GM19324 (cell line): ENCODE measurements around the gene TRIM74.
"Not testable (repeated sequence)": the region's sequence is repeated elsewhere in the genome, so short reads cannot be mapped to it uniquely, and the experiment has no call there.

Experiments
- ATAC-seq: cut with Tn5 transposase; IDR thresholded peaks from one replicate; pipeline ENCODE4 v1.9.1; 2021; ENCODE audit warnings: mild to moderate bottlenecking, moderate library complexity; ENCODE audit not compliant: unreplicated experiment, low FRiP score

The TRIM74 gene

GRCh38 chr7:72968980-72969516 lies at the start of gene TRIM74:
Gene TRIM74 (minus strand): TSS chr7:72969466. CDS start chr7:72966157, 3,309 bp downstream.
- not testable (repeated sequence) for ATAC-seq

- ATAC-seq = not testable (repeated sequence)
Measured at GRCh38 chr7:73006491-73006890, 37.2 kb upstream of the TRIM74 start.

- ATAC-seq = peak; percentile 91
Measured at GRCh38 chr7:73005693-73006447, 36.6 kb upstream of the TRIM74 start.

GRCh38 chr7:73005356-73005692 lies 36.1 kb upstream of the TRIM74 start:
- peak; percentile 92 for ATAC-seq

- ATAC-seq = not testable (repeated sequence)
Measured at GRCh38 chr7:72997887-72998468, 28.7 kb upstream of the TRIM74 start.

GRCh38 chr7:72997447-72997846 lies 28.2 kb upstream of the TRIM74 start:
- ATAC-seq = not testable (repeated sequence)

GRCh38 chr7:72995484-72995883 lies 26.2 kb upstream of the TRIM74 start:
- not testable (repeated sequence) for ATAC-seq

- ATAC-seq = not testable (repeated sequence)
Measured at GRCh38 chr7:72990146-72990913, 21.1 kb upstream of the TRIM74 start.

- ATAC-seq = not testable (repeated sequence)
Measured at GRCh38 chr7:72982084-72982483, 12.8 kb upstream of the TRIM74 start.

GRCh38 chr7:72980382-72980781 lies 11.1 kb upstream of the TRIM74 start:
- ATAC-seq = not testable (repeated sequence)

- ATAC-seq = not testable (repeated sequence)
Measured at GRCh38 chr7:72976434-72976833, 7.2 kb upstream of the TRIM74 start.

- not testable (repeated sequence) for ATAC-seq
Measured at GRCh38 chr7:72975656-72976286, 6.5 kb upstream of the TRIM74 start.

- not testable (repeated sequence) for ATAC-seq
Measured at GRCh38 chr7:72974781-72975180, 5.5 kb upstream of the TRIM74 start.

GRCh38 chr7:72971505-72971904 lies 2.2 kb upstream of the TRIM74 start:
- not testable (repeated sequence) for ATAC-seq

GRCh38 chr7:72969688-72970087 lies 422 bp upstream of the TRIM74 start:
- not testable (repeated sequence) for ATAC-seq

- ATAC-seq = not testable (repeated sequence)
Measured at GRCh38 chr7:72966892-72967291, 2.4 kb downstream of the TRIM74 start.

GRCh38 chr7:72965186-72965975 lies 3.9 kb downstream of the TRIM74 start:
- ATAC-seq = peak; percentile 46

- ATAC-seq = not testable (repeated sequence)
Measured at GRCh38 chr7:72963056-72963455, 6.2 kb downstream of the TRIM74 start.

GRCh38 chr7:72961346-72961650 lies 8.0 kb downstream of the TRIM74 start:
- not testable (repeated sequence) for ATAC-seq
